AG09309 (cell line): ENCODE measurements around the gene BRINP1.

ENCODE experiments used
- DNase-seq: peaks from one replicate; pipeline ENCODE4 v3.0.0-alpha.2; 2010; ENCODE audit warnings: low read depth
- H3K4me3 ChIP-seq: 2 replicates; pipeline ENCODE4 v1.5.1; 2011; ENCODE audit warnings: mild to moderate bottlenecking, low read depth, low read length, moderate library complexity; ENCODE audit not compliant: control insufficient read depth
- TF ChIP-seq, protein P1 (sequence below): IDR thresholded peaks from 2 replicates; pipeline ENCODE4 v1.5.1; 2011; ENCODE audit warnings: mild to moderate bottlenecking, low read depth, low read length, inconsistent platforms; ENCODE audit not compliant: insufficient read depth, control insufficient read depth; ENCODE audit errors: missing control alignments

The BRINP1 gene

DNA sequence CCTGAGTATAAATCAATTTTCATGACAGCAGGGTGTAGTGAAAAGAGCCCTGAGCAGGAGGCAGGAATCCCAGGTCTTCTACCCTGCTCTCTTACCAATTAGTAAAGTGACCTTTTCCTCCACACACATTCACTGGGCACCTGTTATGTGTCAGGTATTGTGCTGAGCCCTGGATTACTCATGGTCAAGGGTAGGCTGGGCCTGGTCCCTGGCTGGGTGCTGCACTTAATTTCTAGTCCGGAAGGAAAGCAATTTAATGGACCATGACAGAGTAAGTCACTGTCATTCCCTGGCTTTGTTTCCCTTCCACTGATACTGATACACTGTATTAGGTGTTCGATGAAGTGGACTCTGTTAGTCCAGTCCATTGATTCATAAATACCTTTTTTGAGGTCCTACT lies 29.1 kb upstream of the BRINP1 start:
- no peak for DNase-seq
- TF ChIP-seq, protein P1, sequence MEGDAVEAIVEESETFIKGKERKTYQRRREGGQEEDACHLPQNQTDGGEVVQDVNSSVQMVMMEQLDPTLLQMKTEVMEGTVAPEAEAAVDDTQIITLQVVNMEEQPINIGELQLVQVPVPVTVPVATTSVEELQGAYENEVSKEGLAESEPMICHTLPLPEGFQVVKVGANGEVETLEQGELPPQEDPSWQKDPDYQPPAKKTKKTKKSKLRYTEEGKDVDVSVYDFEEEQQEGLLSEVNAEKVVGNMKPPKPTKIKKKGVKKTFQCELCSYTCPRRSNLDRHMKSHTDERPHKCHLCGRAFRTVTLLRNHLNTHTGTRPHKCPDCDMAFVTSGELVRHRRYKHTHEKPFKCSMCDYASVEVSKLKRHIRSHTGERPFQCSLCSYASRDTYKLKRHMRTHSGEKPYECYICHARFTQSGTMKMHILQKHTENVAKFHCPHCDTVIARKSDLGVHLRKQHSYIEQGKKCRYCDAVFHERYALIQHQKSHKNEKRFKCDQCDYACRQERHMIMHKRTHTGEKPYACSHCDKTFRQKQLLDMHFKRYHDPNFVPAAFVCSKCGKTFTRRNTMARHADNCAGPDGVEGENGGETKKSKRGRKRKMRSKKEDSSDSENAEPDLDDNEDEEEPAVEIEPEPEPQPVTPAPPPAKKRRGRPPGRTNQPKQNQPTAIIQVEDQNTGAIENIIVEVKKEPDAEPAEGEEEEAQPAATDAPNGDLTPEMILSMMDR: no peak
- no peak overlapping the region for H3K4me3 ChIP-seq

DNA sequence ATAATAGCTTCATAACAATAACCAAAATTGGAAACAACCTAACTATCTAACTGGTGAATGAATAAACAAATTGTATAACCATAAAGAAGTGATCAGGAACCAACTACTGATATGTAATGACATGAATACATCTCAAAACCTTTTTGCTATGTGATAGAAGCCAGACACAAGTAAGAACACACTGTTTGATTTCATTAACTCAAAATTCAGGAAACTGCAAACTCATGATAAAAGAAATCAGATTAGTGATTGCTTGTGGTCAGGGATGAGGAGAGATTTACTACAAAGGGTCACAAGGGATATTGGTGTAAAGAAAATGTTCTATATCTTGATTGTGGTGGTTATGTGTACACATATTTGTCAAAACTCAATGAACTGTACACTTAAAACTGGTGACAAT lies 22.6 kb upstream of the BRINP1 start:
- no peak for DNase-seq
- no peak overlapping the region for H3K4me3 ChIP-seq
- TF ChIP-seq, protein P1: no peak

DNA sequence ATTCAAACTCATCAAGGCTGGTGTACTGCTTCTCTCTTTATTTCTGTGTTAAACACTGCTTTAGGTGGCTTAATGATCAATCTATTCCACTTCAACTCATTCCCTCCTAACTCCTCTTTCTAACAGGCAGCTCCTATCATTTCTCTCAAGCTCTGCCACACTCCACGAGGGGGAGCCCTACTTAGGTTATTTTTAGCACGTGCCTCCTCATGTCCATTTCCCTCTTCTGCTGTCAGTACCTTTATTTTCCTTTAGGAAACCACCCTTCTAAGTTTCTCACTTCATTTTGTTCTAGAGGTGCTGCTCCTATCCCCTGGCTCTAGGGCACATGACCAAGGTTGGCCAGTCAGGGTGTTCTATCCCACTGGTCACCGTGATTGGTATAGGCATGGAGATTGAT lies 6.7 kb upstream of the BRINP1 start:
- no peak for DNase-seq
- TF ChIP-seq, protein P1: peak; percentile 20
- H3K4me3 ChIP-seq: no peak overlapping the region

DNA sequence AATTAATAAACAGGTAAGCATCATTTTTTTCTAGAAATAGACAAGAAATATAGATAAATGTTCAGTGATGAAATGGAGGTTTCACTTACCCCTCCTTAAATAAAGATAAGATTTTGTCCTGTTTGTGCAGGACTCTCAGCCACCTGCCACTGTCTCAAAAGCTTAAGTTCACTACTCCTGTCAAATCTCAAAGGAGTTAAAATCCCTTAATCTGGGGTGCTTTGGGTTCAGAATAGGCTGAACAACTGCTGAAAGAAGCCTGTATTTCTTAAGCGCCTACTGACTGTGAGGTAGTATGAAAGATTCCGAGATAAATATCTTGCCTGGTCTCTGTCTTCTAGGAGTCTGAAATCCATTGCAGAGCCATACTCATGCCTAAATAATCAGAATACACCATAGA lies 3.7 kb upstream of the BRINP1 start:
- DNase-seq: no peak
- TF ChIP-seq, protein P1: no peak
- H3K4me3 ChIP-seq: no peak overlapping the region

DNA sequence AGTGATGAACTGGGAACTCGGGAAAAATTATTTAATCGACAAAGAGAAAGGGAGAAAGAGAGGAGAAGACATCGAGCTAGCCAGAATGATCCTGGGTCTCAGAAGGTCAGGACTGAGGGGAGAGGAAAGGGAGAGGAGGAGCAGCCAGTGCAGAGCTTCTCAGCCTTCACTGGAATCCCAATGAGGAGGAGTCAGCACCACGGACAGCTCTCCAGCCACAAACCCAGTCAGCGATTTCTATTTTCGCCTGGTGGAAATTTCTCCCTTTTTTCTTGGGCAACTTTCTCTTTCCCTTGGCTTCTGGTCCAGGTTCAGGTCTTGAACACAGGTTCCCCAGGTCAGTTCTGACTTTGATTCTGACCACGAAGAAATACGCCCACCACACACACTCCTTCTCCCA lies 1.6 kb upstream of the BRINP1 start:
- DNase-seq: no peak
- TF ChIP-seq, protein P1: no peak
- H3K4me3 ChIP-seq: no peak overlapping the region

DNA sequence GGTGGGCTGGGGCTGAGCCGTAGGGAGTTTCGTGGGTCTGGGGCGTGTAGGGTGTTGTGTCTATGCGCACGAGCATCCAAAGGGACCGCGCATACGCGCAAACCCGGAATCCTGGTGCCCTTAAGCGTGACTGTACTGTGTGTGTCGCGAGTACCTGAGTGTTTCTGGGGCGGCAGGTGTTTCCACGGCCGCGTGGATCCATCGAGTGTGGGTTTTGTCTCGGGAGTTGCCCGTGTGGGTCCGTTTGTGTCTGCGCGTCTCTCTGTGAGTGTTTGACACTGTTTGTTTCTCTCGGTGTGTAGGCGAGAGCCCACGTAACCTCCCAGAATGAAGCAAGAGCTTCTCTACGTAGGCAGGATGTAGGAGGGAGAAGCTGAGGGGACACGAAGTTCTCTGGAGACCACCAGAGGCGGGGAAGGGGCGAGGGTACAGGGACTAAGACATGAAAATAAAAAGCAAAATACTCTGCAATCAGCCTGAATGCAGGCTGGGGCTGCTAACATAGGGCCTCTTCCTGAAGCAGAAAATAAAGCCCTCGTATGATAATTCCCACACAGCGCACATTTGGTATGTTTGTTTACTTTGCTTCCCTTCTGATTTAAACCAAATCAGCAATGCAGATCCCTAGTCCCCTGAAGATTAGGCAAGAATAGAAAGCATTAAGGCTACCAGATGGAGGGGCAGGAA lies 588 bp upstream of the BRINP1 start:
- H3K4me3 ChIP-seq: peak overlapping the region; percentile 27
- no peak for DNase-seq
- TF ChIP-seq, protein P1: no peak
